Ramos (cell line): ENCODE data around the gene MTX3.

Experiments
- in situ Hi-C: fragments of 300-500 bp; cut with MboI; formaldehyde crosslinking; loops from one replicate; pipeline ENCODE4 v1.14.3; 2022; ENCODE audit warnings: low sequenced_read_pairs; ENCODE audit not compliant: unreplicated experiment

The MTX3 gene

DNA sequence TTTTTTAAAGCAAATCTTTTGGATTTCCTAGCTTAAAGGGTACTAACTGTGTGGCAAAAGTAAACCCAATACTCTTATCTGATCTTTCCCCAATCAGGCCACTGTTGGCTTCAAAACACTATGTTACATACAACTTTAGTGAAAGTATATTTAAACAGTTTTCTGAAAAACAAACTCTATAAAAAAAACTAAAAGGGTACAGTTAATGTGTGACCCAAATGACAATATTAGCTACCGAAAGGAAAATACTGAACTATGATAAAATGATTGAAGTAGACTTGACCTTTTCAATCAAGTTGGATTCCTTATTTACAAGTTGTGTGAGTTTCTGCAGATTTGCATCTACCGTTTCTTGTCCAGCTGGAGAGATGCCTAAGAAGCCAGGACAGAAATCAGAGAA, 5.8 kb downstream of the MTX3 start:
- in situ Hi-C loops: no loop called here

- in situ Hi-C loops: no loop called here
These were observed 6.7 kb downstream of the MTX3 start for GRCh38 chr5:79984363-79984762.

- in situ Hi-C loops: no loop called here
These were observed 7.4 kb downstream of the MTX3 start for GRCh38 chr5:79983618-79984017.

GRCh38 chr5:79982136-79982535, 8.9 kb downstream of the MTX3 start:
- in situ Hi-C loops: no loop called here

- in situ Hi-C loops: no loop called here
These were observed 14.1 kb downstream of the MTX3 start for GRCh38 chr5:79976759-79977515.

DNA sequence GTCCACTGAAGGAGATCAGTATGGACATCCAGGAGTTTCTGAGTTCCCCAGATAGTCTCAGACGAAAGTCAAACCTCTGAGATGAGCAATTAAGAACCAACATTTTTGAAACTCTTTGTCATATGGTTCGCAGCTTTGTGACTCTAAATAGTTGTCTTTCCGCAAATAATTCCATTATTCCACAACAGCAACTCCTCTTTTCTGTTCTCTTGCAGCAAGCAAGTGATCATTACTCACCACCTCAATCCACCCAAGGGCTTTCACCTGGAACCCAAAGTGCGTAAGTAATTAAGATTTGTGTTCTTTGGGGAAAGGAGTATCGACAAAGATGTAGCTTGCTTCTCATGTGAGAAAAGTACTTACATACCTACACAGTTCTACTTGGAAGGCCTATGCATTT, 15.6 kb downstream of the MTX3 start:
- in situ Hi-C loops: no loop called here

GRCh38 chr5:79974886-79975285, 16.2 kb downstream of the MTX3 start:
- in situ Hi-C loops: no loop called here

- in situ Hi-C loops: no loop called here
These were observed 17.1 kb downstream of the MTX3 start for GRCh38 chr5:79973996-79974395.

DNA sequence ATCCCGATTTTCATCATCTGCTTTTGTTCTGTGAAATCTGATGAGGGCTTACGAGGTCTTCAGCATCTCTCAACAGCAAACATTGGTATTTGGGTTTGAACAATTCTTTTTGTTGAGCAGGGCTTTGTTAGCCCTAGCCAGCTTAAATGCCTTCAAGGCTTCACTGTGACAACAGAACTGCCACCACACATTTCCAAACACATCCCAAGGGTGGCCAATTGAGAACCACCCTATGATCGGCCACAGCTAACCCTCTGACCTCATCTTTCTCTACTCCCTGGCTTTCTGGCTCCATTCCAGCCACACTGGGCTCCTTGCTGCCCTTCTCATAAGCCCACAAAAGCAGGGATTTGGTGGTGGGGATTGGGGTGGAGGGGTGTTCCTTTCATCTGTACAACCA, 17.6 kb downstream of the MTX3 start:
- in situ Hi-C loops: no loop called here

- in situ Hi-C loops: no loop called here
These were observed 19.9 kb downstream of the MTX3 start for GRCh38 chr5:79971156-79971555.

DNA sequence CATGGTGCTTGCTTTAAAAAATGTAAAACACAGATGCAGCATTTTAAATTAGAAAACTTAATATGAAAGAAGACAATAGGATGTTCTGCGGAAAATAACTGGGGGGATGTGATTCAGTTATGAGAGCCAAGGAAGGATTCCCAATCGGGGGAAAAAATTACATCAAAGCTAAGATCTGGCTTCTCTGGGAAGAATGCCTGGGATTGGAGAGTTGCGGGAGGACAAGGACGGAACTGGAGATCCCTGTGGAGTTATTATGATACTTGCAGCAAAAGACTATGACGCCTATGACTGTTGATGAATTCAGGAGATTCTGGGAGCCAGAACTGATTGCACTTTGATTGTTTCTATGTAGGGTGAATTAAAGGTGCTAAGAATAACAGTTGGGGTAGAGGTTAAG, 24.6 kb downstream of the MTX3 start:
- in situ Hi-C loops: no loop called here

- in situ Hi-C loops: no loop called here
These were observed 26.9 kb downstream of the MTX3 start for GRCh38 chr5:79964136-79964535.

- in situ Hi-C loops: no loop called here
These were observed 27.6 kb downstream of the MTX3 start for GRCh38 chr5:79963261-79964061.

GRCh38 chr5:79962575-79963222, 28.4 kb downstream of the MTX3 start:
- in situ Hi-C loops: no loop called here

GRCh38 chr5:79961716-79962574, 29.1 kb downstream of the MTX3 start:
- in situ Hi-C loops: no loop called here

- in situ Hi-C loops: no loop called here
These were observed 31.7 kb downstream of the MTX3 start for GRCh38 chr5:79959407-79959806.

DNA sequence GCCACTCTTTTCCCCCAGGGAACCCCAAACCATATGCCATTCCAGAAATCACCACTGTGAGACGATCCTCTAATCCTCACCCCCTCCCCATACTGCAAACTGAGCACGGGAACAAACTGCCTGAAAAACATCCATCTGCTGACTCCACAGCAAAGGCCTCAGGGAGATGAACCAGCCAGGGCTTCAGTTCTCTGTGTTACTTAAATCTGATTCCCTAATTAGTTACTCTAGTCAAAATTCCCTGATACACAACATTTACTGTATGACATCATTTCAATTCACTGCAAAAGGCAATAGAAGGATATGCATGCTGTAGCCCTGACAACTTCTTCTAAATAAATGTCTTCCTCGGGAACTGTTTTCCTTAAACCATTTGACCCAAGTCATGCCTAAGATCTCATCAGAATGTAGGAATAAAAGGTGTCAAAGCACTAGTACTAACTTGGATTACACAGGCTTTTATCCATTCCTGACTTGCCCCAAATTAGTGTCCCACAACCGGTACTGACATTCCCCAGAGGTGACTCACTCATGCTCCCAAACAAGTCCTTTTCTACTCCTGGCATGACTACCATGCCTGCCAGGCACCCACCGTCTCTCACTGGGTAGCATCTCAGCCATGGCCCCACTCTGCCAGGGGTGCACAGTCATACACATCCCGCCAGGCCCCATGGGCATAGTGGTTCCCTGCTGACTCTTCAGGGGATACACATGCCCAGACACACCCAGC, 35.0 kb downstream of the MTX3 start:
- in situ Hi-C loops: no loop called here

DNA sequence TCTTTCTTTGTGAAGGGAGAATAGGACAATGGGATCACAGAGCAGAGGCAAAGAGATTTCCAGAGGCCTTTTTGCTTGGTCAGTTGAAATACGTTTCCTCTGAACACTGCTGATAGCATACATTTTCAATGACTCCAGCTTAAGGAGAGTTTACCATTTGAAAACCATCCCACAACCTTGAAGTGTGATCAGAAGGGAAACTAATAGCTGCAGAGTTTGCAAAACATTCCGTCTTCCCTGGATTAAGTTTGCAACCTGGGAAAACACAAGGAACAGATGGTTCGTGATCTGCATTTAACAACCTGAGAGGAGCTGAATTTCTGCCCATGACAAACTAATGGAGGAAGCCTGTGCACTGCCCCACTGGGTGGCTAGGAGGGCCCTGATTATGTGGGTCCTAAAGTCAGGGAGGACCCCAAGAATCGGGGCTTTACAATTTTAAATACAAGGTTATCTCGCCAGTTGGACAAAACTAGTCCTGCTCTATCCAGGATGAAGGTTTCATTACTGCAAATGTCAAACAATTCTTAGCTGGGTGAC, 35.6 kb downstream of the MTX3 start:
- in situ Hi-C loops: no loop called here

GRCh38 chr5:79954620-79955019, 36.4 kb downstream of the MTX3 start:
- in situ Hi-C loops: no loop called here
